GM23248 (cell line): ENCODE measurements around the gene RALGPS1.

Experiments
- EZH2 ChIP-seq: fragments of 200-600 bp; sonication (generic); IDR thresholded peaks from 2 replicates; pipeline ENCODE4 v1.6.1; 2018; ENCODE audit warnings: antibody characterized with exemption, mild to moderate bottlenecking; ENCODE audit not compliant: insufficient read depth, poor library complexity, severe bottlenecking
- EZH2phosphoT487 ChIP-seq: fragments of 200-600 bp; sonication (generic); IDR thresholded peaks from 2 replicates; pipeline ENCODE4 v1.6.1; 2018; ENCODE audit warnings: antibody characterized with exemption, moderate library complexity, mild to moderate bottlenecking, low read depth; ENCODE audit not compliant: insufficient read depth

GRCh38 chr9:127137640-127138360 is 223.2 kb downstream of the RALGPS1 start:
- TF ChIP-seq EZH2phosphoT487 (no peak), EZH2 (no peak)
